Measurements from ENCODE around the gene NDUFA9. TPM values are rescaled to one million over a fixed set of nuclear protein-coding genes. Genes with fewer than 3 reads are reported as not detected.

The NDUFA9 gene
- total and polyA plus RNA-seq, 2 donors (not counting 3 experiments of a cell fraction or from before 2014, with no cell fraction given): 86.7 to 113 TPM

GRCh38 chr12:4649358-4649661 lies 396 bp downstream of the NDUFA9 start:
- Histone ChIP-seq H3K9me3 (replicated peaks; ENCODE audit: control insufficient read depth, insufficient read depth, low read length) (no peaks in the 10 kb centered on the region), H4K20me1 (replicated peaks; ENCODE audit: control insufficient read depth, extremely low read depth, insufficient read depth, low read length) (peaks cover 2% of the 10 kb centered on the region), H3K79me2 (ENCODE audit: control insufficient read depth, insufficient read depth, low read length) (peaks cover 50% of the 10 kb centered on the region), H3K4me1 (ENCODE audit: control insufficient read depth, extremely low read depth, insufficient read depth, low read length) (peaks cover 16% of the 10 kb centered on the region), H2AFZ (ENCODE audit: low read depth, low read length) (peak overlapping the region; percentile 97), H3K27ac (ENCODE audit: insufficient read depth, low read depth, low read length) (peak overlapping the region; percentile 79), H3K9me1 (replicated peaks; ENCODE audit: control insufficient read depth, extremely low read depth, insufficient read depth, low read length) (no peaks in the 10 kb centered on the region), H3K4me3 (replicated peaks in 1 of 3; ENCODE audit: insufficient read depth in 1 of 3, low read depth in 1 of 3, low read length in 3 of 3) (peak overlapping the region; percentile 58 to 97 (median 96)), H3K36me3 (ENCODE audit: control insufficient read depth in 2 of 2, extremely low read depth in 1 of 2, insufficient read depth in 2 of 2, low read length in 2 of 2) (peaks cover 0 to 2% of the 10 kb centered on the region in 2 experiments), H3K9ac (replicated peaks; ENCODE audit: extremely low read depth, insufficient read depth, low read length) (peak overlapping the region; percentile 97), H3K27me3 (ENCODE audit: control insufficient read depth in 2 of 2, insufficient read depth in 2 of 2, low read length in 2 of 2) (no peaks in the 10 kb centered on the region), H3K4me2 (ENCODE audit: insufficient read depth, low read length) (peak overlapping the region; percentile 92)
- ChIA-PET POLR2A (no interaction called here), CTCF (interaction anchor here (1.0 to 1.7 kb wide), 4 partner anchors 9 to 45 kb away, joined by 3 to 12 read pairs (median 5); no protein-coding TSS in a partner anchor)
- intact Hi-C loops (cut with micrococcal nuclease): loop anchor here (1.0 kb wide), 2 partner anchors 45 to 328 kb away; partner anchors contain the start of gene TIGAR
- DNase-seq (ENCODE audit: low read depth, low spot score): no peak
- TF ChIP-seq CTCF (IDR thresholded peaks at IDR 0.05; ENCODE audit: extremely low read depth in 1 of 2, insufficient read depth in 1 of 2, low read depth in 1 of 2, low read length in 2 of 2) (no peak), POLR2A (IDR thresholded peaks at IDR 0.05; ENCODE audit: low read depth, low read length) (no peak)
- no peak for FAIRE-seq
- no TSS peak for BruUV-seq (replicated peaks)
- dilution Hi-C loops (cut with MboI; ENCODE audit: extremely low pct_ligation_motif_present, low sequenced_read_pairs): loop anchor here (10.0 kb wide), 1 partner anchor 95 kb away; no protein-coding TSS in a partner anchor

GRCh38 chr12:4653257-4653656 lies 4.3 kb downstream of the NDUFA9 start:
- Histone ChIP-seq H3K4me3 (replicated peaks in 1 of 3; ENCODE audit: insufficient read depth in 1 of 3, low read depth in 1 of 3, low read length in 3 of 3) (no peak overlapping the region), H3K9ac (replicated peaks; ENCODE audit: extremely low read depth, insufficient read depth, low read length) (no peak overlapping the region), H3K9me3 (replicated peaks; ENCODE audit: control insufficient read depth, insufficient read depth, low read length) (no peaks in the 10 kb centered on the region), H3K4me1 (ENCODE audit: control insufficient read depth, extremely low read depth, insufficient read depth, low read length) (peaks cover 12% of the 10 kb centered on the region), H2AFZ (ENCODE audit: low read depth, low read length) (no peak overlapping the region), H3K9me1 (replicated peaks; ENCODE audit: control insufficient read depth, extremely low read depth, insufficient read depth, low read length) (no peaks in the 10 kb centered on the region), H3K79me2 (ENCODE audit: control insufficient read depth, insufficient read depth, low read length) (peaks cover 56% of the 10 kb centered on the region), H3K27me3 (ENCODE audit: control insufficient read depth in 2 of 2, insufficient read depth in 2 of 2, low read length in 2 of 2) (no peaks in the 10 kb centered on the region), H4K20me1 (replicated peaks; ENCODE audit: control insufficient read depth, extremely low read depth, insufficient read depth, low read length) (peaks cover 2% of the 10 kb centered on the region), H3K4me2 (ENCODE audit: insufficient read depth, low read length) (no peak overlapping the region), H3K27ac (ENCODE audit: insufficient read depth, low read depth, low read length) (no peak overlapping the region), H3K36me3 (ENCODE audit: control insufficient read depth in 2 of 2, extremely low read depth in 1 of 2, insufficient read depth in 2 of 2, low read length in 2 of 2) (peaks cover 11 to 23% of the 10 kb centered on the region in 2 experiments)
- POLR2A ChIA-PET: no interaction called here
- intact Hi-C loops (cut with micrococcal nuclease) (no loop called here), dilution Hi-C loops (cut with MboI; ENCODE audit: extremely low pct_ligation_motif_present, low sequenced_read_pairs) (no loop called here)
- BruUV-seq (replicated peaks): no TSS peak
- FAIRE-seq (no peak), DNase-seq (ENCODE audit: low read depth, low spot score) (no peak)
- TF ChIP-seq MAX (IDR thresholded peaks at IDR 0.05; ENCODE audit: insufficient read depth, insufficient read length) (no peak), POLR2A (IDR thresholded peaks at IDR 0.05; ENCODE audit: low read depth, low read length) (no peak), EZH2 (IDR thresholded peaks at IDR 0.05; ENCODE audit: borderline replicate concordance, low read depth, low read length, severe bottlenecking) (no peak), FOS (IDR thresholded peaks at IDR 0.05; ENCODE audit: borderline replicate concordance, insufficient read depth, low read length) (no peak), POLR2AphosphoS5 (IDR thresholded peaks at IDR 0.05; ENCODE audit: insufficient read depth, low read depth, low read length) (no peak), CTCF (IDR thresholded peaks at IDR 0.05; ENCODE audit: extremely low read depth in 1 of 2, insufficient read depth in 1 of 2, low read depth in 1 of 2, low read length in 2 of 2) (no peak), GATA2 (IDR thresholded peaks at IDR 0.05; ENCODE audit: insufficient read depth, insufficient read length, low read depth, low read length) (no peak), MYC (IDR thresholded peaks at IDR 0.05; ENCODE audit: low read depth, low read length) (no peak), JUN (IDR thresholded peaks at IDR 0.05; ENCODE audit: borderline replicate concordance, insufficient read depth, insufficient read length, low read depth) (no peak)
- CTCF ChIA-PET: interaction anchor here (1.9 kb wide), 1 partner anchor 49 kb away, joined by 6 read pairs; no protein-coding TSS in a partner anchor

Data from endothelial cell of umbilical vein (primary cell).